Stimulated activated naive CD4-positive, alpha-beta T cell (primary cell): ENCODE results near the gene SNX27.
"Not testable (repeated sequence)": the region's sequence is repeated elsewhere in the genome, so short reads cannot be mapped to it uniquely, and the experiment has no call there.

ENCODE experiments used
- DNase-seq, 6 experiments: peaks; one replicate each; lab custom pipeline; 2025; lab: John Stamatoyannopoulos, UW

SNX27 gene

DNA sequence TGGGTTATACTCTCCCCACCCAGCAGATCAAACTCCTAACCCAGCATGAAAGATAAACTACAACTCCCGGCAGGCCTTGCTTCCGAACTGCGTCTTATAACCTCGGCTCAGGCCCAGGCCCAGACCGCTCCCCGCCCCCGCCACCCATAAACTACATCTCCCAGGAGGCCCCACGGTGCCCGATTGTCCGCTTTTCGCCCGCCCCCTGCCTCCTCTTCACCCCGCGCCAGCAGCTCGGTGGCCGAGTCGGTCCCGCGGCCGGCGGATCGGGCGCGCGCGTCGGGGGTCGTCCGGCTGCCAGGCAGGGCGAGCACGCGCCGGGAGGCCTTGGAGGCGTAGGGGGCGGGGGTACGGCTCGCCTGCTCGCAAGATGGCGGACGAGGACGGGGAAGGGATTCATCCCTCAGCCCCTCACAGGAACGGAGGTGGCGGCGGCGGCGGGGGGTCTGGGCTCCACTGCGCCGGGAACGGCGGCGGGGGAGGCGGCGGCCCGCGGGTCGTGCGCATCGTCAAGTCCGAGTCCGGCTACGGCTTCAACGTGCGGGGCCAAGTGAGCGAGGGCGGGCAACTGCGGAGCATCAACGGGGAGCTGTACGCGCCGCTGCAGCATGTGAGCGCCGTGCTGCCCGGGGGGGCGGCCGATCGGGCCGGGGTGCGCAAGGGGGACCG, at the start of gene SNX27:
Gene SNX27, plus strand, starts transcription at position 219 of the 669 bp plus-strand sequence. Its CDS starts 152 bp downstream, at position 371.
- DNase-seq = peak; percentile 85 to 95 (median 90)

DNA sequence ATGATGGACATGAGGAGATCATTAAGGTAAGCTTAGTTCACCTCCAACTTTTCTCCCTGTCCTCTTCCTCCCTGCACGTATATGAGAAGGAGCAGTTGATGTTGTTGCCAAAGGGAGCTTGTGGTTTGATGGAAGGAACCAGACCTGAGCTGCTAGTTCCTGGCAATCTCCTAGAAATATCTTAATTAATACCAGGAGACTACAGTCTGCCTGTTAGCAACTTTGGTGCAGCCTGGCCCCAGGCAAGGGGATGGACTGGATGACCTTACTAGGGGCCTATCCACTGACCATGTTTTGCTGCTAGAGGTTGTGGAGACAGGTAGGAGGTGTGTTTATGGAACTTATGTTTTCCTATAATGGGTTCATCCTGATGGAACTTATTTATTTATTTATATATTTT, 49.2 kb upstream of the SNX27 start:
- DNase-seq = no peak

DNA sequence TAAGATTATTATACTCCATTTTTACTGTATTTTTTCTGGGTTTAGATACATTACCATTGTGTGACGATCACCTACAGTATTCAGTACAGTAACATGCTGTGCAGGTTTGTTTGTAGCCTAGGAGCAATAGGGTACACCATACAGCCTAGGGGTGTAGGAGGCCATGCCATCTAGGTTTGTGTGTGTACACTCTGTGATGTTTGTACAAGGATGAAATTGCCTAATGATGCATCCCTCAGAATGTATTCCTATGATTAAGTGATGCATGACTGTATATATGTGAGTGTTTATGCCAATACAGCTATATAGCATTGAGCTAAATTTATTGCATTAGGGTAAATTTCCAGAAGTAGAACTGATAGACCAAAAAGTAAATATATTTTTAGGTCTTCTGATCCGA, 48.5 kb upstream of the SNX27 start:
- DNase-seq = no peak

GRCh38 chr1:151565502-151566189, 46.2 kb upstream of the SNX27 start:
- DNase-seq = no peak

DNA sequence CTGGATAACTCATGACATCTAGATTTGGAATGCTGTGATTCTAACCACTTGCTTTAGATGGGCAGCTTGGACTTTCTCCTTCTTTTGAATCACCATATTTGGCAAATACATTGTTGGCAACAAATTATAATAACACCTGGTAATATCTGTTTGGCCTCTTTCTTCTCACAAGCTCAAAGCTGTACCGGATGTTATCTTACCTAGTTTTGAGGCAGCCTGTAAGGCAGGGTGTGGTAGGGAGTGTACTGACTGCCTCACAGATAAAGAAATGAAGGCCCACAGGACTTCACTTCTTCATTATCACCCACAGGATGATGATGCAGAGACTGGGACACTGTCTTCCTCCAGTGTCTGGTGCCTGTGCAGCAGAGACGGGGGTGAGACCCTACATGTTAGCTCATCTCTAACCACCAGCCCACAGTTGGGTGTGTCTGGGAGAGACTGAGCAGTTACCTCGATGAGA, 43.2 kb upstream of the SNX27 start:
- DNase-seq = no peak

GRCh38 chr1:151570819-151571218, 41.0 kb upstream of the SNX27 start:
- no peak for DNase-seq

- DNase-seq = no peak
Measured at GRCh38 chr1:151574575-151575529, 37.0 kb upstream of the SNX27 start.

DNA sequence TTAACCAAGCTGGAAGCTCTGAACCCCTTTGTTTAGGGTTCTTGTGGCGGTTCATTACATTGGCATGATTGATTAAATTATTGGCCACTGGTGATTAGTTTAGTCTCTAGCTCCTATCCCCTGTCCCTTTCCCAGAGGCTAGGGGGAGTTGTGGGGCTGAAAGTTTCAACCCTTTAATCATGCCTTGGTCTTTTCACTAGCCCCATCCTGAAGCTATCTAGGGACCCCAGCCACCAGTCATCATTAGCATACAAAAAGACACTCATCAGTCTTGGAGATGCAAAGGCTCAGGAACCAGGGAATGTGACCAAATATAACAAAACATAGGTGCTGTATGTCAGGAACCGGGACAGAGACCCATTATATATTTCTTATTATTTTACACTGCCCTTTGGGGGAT, 34.7 kb upstream of the SNX27 start:
- no peak for DNase-seq

GRCh38 chr1:151578941-151579340, 32.9 kb upstream of the SNX27 start:
- no peak for DNase-seq

GRCh38 chr1:151579436-151580225, 32.2 kb upstream of the SNX27 start:
- DNase-seq = no peak

- no peak for DNase-seq
Measured at GRCh38 chr1:151581451-151581850, 30.4 kb upstream of the SNX27 start.

DNA sequence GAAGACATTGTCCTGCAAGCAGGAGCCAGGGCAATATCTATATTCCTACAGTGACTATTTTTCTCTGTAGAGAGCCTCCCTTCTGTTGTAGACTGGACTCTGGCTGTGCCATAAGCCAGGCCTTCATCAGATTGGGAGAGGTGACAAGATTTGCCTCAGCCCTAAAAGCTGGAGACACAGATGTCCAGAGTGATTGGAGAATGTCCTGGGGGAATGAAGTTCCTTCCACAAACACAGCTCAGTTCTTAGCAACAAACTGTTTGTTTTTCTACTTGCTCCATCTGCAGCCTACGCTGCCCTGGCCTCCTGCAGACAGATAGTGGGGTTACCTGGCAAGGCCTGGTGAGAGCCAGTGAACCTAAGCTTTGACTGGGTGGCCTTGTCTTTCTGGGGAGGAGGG, 29.9 kb upstream of the SNX27 start:
- no peak for DNase-seq

DNA sequence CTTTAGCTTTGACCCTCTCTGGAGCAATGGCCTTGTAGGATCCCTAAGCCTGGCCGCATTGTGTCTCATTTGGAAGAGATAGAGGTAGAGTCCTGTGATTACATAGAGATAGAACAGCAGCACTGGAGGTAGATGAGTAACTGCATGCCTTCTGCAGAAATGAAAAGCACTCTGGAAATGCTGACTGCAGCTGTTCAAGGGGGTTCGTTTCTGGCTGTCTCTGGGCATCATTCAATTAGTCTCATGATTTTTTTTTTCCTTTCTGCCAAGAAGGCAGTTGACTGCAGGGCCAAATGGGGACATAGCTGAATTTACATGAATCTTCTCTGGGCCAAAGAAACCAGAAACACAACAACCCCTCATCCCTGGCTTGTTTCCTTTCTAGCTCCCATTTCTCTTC, 28.1 kb upstream of the SNX27 start:
- DNase-seq = no peak

GRCh38 chr1:151584278-151584677, 27.6 kb upstream of the SNX27 start:
- DNase-seq = no peak

DNA sequence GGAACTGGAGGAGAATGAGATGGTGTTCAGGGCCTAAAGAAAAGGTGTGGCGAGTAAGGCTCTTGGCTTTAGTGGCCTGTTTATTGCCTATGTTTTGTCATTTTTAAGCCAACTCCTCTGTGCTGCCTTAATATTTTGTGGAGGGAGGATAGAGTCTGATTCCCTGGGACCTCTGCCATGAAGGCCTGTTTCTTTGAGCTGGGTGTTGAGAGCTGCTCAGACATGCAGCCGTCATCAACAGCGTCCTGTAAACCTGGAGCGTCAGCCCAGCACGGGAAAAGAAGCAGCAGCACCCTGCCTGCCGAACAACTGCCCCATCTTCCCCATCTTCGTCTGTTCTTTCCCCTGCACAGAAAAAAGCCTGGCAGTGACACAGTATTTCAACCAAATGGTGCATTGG, 27.1 kb upstream of the SNX27 start:
- no peak for DNase-seq

DNA sequence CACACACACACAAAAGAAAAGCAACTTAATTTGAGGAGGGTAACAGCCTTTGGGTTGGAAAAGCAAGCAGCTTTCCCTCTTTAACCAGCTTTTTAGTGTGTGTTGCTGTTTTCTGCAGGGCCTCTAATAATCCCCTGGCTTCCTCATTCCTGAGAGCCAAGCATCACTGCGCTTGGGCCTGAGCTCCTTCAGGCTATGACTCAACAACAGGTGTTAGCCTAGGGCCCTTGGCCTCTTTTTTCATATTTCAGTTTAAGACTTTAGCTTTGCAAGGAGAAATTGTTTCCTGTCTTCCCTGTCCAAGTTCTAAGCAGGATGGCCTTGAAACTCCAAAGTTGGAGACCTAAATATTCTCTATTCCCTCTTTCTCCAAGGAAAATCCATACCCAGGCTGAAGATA, 26.2 kb upstream of the SNX27 start:
- DNase-seq = no peak

DNA sequence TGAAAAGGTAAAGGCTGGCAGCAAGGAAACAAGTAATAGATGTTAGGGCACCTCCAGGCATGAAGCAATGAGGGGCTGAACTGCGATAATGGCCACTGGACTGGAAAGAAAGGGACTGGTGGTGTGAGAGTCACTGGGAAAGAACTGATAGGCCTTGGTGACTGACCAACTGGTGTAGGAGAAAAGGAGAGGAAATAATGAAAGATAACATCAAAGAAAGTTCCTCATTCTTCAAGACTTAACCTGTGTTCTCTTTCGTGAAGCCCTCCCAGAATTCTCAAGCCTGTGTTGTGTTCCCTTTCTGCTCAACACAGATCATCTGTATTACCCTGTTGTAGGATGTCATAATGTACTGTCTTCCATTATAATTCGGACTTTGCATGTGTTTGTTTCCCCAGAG, 20.9 kb upstream of the SNX27 start:
- DNase-seq = no peak

DNA sequence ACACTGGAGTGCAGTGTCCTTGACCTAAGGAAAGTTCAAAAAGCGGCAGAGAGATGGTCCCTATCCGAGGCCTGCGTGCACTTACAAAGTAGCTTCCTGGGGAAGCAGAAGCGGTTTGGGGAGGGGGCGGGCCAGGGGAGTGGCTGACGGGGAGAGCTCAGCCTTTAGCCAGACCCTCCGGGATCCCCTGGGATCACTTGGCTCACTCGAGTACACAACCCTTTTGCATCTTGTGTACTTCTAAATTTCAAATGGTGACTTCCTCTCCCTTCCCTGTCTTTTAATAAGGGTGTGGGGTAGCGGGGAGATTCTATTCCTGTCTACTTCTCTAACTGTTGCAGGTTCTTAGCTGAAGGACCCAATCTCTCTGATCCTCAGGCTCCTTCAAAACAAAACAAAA, 18.1 kb upstream of the SNX27 start:
- peak in 2 of 6 experiments; percentile 5 to 24 for DNase-seq

GRCh38 chr1:151594143-151594625, 17.7 kb upstream of the SNX27 start:
- DNase-seq = peak; percentile 63 to 87 (median 78)

- no peak for DNase-seq
Measured at GRCh38 chr1:151596166-151596953, 15.5 kb upstream of the SNX27 start.

GRCh38 chr1:151602550-151602949, 9.3 kb upstream of the SNX27 start:
- not testable (repeated sequence) for DNase-seq
